K562 (cell line): Measurements from ENCODE around the gene CDKL4. TPM values are rescaled to one million over a fixed set of nuclear protein-coding genes. Genes with fewer than 3 reads are reported as not detected.

Experiments used
- AFF4 ChIP-seq: sonication (generic); formaldehyde crosslinking; IDR thresholded peaks from 2 replicates; pipeline ENCODE4 v1.8.0; 2023; ENCODE audit warnings: mild to moderate bottlenecking, missing genetic modification reagents
- FOXA3 ChIP-seq, 2 experiments: fragments of 450-650 bp in 1 of 2; sonication (generic) in 1 of 2; formaldehyde crosslinking; IDR thresholded peaks in 1 of 2; conservative IDR thresholded peaks in 1 of 2; 2 replicates each; pipeline versions ENCODE4 v1.4.0 to v1.8.0; 2020 to 2022; ENCODE audit warnings: mild to moderate bottlenecking in 2 of 2, missing genetic modification reagents in 1 of 2
- FOXM1 ChIP-seq, 2 experiments: fragments of 450-650 bp in 1 of 2; sonication (generic) in 1 of 2; formaldehyde crosslinking in 1 of 2; IDR thresholded peaks; 2 replicates each; pipeline versions ENCODE4 v1.6.1 to v1.9.0; 2017 to 2022; ENCODE audit warnings: low read depth in 2 of 2, mild to moderate bottlenecking in 2 of 2, missing genetic modification reagents in 1 of 2, moderate library complexity in 1 of 2
- GATAD2B ChIP-seq: fragments of 450-650 bp; IDR thresholded peaks from 2 replicates; pipeline ENCODE4 v1.6.1; 2017; ENCODE audit warnings: mild to moderate bottlenecking, borderline replicate concordance
- MCM7 ChIP-seq, 2 experiments: fragments of 450-650 bp; IDR thresholded peaks; 2 replicates each; pipeline ENCODE4 v1.6.1; 2016 to 2018
- NBN ChIP-seq: fragments of 450-650 bp; IDR thresholded peaks from 2 replicates; pipeline ENCODE4 v1.6.1; 2016; ENCODE audit warnings: low read depth, mild to moderate bottlenecking
- RCOR1 ChIP-seq, 2 experiments: IDR thresholded peaks; 2 replicates each; pipeline ENCODE4 v1.6.1; 2012; ENCODE audit warnings: low read depth in 2 of 2, low read length in 2 of 2, borderline replicate concordance in 1 of 2, improper control_type of control experiment in 1 of 2
- RREB1 ChIP-seq: fragments of 250-450 bp; sonication (Bioruptor Pico); IDR thresholded peaks from 2 replicates; pipeline ENCODE4 v1.4.0; 2020
- SMARCA4 ChIP-seq: fragments of 450-650 bp; IDR thresholded peaks from 2 replicates; pipeline ENCODE4 v1.6.1; 2016
- SOX6 ChIP-seq: fragments of 450-650 bp; IDR thresholded peaks from 2 replicates; pipeline ENCODE4 v1.6.1; 2014; ENCODE audit warnings: mild to moderate bottlenecking
- TEAD2 ChIP-seq: fragments of 450-650 bp; IDR thresholded peaks from 2 replicates; pipeline ENCODE4 v1.6.1; 2016; ENCODE audit warnings: missing genetic modification characterization, control low read depth, missing compliant biosample characterization
- XRCC3 ChIP-seq: fragments of 450-650 bp; IDR thresholded peaks from 2 replicates; pipeline ENCODE4 v1.6.1; 2017; ENCODE audit warnings: mild to moderate bottlenecking, moderate library complexity
- ZNF121 ChIP-seq: sonication (generic); formaldehyde crosslinking; conservative IDR thresholded peaks from 2 replicates; pipeline ENCODE4 v1.8.0; 2022; ENCODE audit warnings: missing genetic modification reagents
- ZNF143 ChIP-seq: sonication (generic); formaldehyde crosslinking; IDR thresholded peaks from 2 replicates; pipeline ENCODE4 v1.9.0; 2022; ENCODE audit warnings: mild to moderate bottlenecking, missing genetic modification reagents
- ZNF644 ChIP-seq: fragments of 200-800 bp; sonication (Bioruptor generic); IDR thresholded peaks from 2 replicates; pipeline ENCODE4 v1.6.1; 2016; ENCODE audit warnings: low read depth, missing genetic modification characterization, missing compliant biosample characterization
- polyA plus RNA-seq, 8 experiments: library from polyadenylated mRNA; depleted of rRNA in 4 of 8; stranded (reverse) in 5 of 8; unstranded in 3 of 8; fragments of >200 nt; fragmentation: Nextera tagmentation in 2 of 8; fragmentation: Illumina TruSeq in 1 of 8; extraction: Ambion mirVana in 2 of 8; extraction: Trizol in 1 of 8; gene quantifications; 2 replicates each; pipeline versions ENCODE4 v1.2.1 to v1.2.3, GENCODE V29; 2011 to 2014; ENCODE audit warnings: inconsistent platforms in 1 of 8, missing spikeins in 1 of 8
- total RNA-seq, 7 experiments: library from RNA; depleted of rRNA in 6 of 7; stranded (reverse); fragments of >200 nt in 6 of 7; fragmentation: Illumina TruSeq in 2 of 7; extraction: Trizol in 2 of 7; gene quantifications; 2 replicates each; pipeline versions ENCODE4 v1.2.1 to v1.2.3, GENCODE V29; 2011 to 2021; ENCODE audit warnings: low replicate concordance in 1 of 7
- TF ChIP-seq, protein P1 (sequence below): IDR thresholded peaks from 2 replicates; pipeline ENCODE4 v1.6.1; 2012; ENCODE audit warnings: low read depth, low read length, improper control_type of control experiment, borderline replicate concordance

CDKL4 gene
- total and polyA plus RNA-seq, 9 of the 15 experiments (the other 6 are each of a cell fraction or from before 2014, with no cell fraction given) = not detected

DNA sequence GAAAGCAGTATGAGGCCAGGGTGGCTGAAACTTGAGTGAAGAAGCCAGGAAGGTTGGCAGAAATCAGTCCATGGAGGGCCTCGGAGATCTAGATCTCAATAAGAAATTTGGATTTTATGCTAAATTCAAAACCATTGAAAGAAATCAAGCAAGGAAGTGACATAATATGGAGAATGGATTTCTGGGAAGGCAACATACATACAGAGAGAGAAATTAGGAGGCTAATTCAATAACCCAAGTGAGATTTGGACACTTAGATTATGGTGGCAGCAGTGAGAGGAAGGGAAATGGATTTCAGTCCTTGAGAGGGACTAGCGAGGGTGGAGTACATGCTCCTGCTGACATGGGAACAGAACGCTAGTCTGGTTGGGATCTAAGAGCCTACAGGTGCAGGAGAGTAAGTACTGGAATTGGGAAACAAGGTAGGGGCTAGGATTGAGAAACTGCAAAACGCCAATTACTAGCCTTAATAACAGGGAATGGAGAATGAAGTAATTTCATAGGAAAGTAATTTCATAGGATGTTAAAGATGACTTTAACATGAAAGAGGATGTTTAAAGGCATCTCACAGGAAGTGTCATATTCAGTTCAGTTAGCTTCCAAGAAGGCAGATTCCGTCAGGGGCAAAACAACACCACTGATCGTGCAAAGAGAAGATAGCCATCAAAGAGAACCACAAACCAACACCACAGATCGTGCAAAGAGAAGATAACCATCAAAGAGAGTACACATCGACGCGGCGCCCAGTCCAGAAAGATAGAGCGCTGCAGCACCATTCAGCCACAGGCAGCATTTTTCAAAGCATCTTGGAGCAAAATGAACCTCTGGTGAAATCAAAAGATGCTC is 27.2 kb downstream of the CDKL4 start (continued):
- no peak for TF ChIP-seq AFF4 (CRISPR knock-in tag)
- 0 out of 2 replicates have a peak, but pooled peaks have one; percentile 27 for TF ChIP-seq SMARCA4
- TF ChIP-seq FOXM1 (IDR thresholded peaks at IDR 0.05; ENCODE audit: low read depth) = peak; percentile 53; the same call in 1 of the 2 replicates
- TF ChIP-seq FOXM1 (CRISPR knock-in tag; IDR thresholded peaks at IDR 0.05; ENCODE audit: low read depth) = no peak
- TF ChIP-seq NBN = peak; percentile 64; the same call in 1 of the 2 replicates
- TF ChIP-seq, protein P1, sequence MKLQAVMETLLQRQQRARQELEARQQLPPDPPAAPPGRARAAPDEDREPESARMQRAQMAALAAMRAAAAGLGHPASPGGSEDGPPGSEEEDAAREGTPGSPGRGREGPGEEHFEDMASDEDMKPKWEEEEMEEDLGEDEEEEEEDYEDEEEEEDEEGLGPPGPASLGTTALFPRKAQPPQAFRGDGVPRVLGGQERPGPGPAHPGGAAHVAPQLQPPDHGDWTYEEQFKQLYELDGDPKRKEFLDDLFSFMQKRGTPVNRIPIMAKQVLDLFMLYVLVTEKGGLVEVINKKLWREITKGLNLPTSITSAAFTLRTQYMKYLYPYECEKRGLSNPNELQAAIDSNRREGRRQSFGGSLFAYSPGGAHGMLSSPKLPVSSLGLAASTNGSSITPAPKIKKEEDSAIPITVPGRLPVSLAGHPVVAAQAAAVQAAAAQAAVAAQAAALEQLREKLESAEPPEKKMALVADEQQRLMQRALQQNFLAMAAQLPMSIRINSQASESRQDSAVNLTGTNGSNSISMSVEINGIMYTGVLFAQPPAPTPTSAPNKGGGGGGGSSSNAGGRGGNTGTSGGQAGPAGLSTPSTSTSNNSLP = no peak
- peak in 1 of 2 experiments; percentile 96; a peak in 2 of 4 replicates for TF ChIP-seq FOXA3 (CRISPR knock-in tag; conservative IDR thresholded peaks at IDR 0.05 in 1 of 2, IDR thresholded peaks at IDR 0.05 in 1 of 2)
- 0 out of 2 replicates have a peak, but pooled peaks have one; percentile 16 for TF ChIP-seq RREB1
- TF ChIP-seq TEAD2 = no peak
- TF ChIP-seq MCM7 (IDR thresholded peaks at IDR 0.05) = no peak
- no peak for TF ChIP-seq ZNF143 (CRISPR knock-in tag)
- peak; percentile 83; the same call in 1 of the 2 replicates for TF ChIP-seq SOX6
- TF ChIP-seq XRCC3 = no peak
- TF ChIP-seq ZNF121 (CRISPR knock-in tag) = no peak
- no peak for TF ChIP-seq GATAD2B
- TF ChIP-seq ZNF644 = no peak
- TF ChIP-seq RCOR1 (IDR thresholded peaks at IDR 0.05; ENCODE audit: borderline replicate concordance in 1 of 2, low read depth in 2 of 2, low read length in 2 of 2) = peak in 1 of 2 experiments; percentile 54; a peak in 1 of 4 replicates
